PC-3 (cell line): ENCODE measurements around the gene AP3S2. TPM values are rescaled to one million over a fixed set of nuclear protein-coding genes. Genes with fewer than 3 reads are reported as not detected.
A peak's percentile ranks its signal among the peaks of the same experiment; 100 is the strongest.

Source experiments
- ATAC-seq: fragments of 200-7000 bp; cut with Tn5 transposase; 2 replicates; pipeline ENCODE4 v1.9.1; 2020; ENCODE audit warnings: mild to moderate bottlenecking, moderate library complexity
- BruUV-seq: library from RNA; stranded (reverse); fragments of 400-500 nt; replicated peaks from 2 replicates; lab custom pipeline; 2021; lab: Mats Ljungman, UMichigan
- CTCF ChIA-PET: fragments of 300-600 bp; sonication (Branson Sonifier 250); formaldehyde crosslinking; loops from one replicate; lab custom pipeline; 2022; ENCODE audit warnings: antibody characterized with exemption; lab: Charles Lee
- POLR2A ChIA-PET: fragments of 300-600 bp; sonication (Branson Sonifier 250); formaldehyde crosslinking; loops from one replicate; lab custom pipeline; 2022; ENCODE audit warnings: antibody characterized with exemption; ENCODE audit not compliant: unreplicated experiment; lab: Charles Lee
- DNase-seq: peaks from one replicate; pipeline ENCODE4 v3.0.0-alpha.2; 2015
- H2AFZ ChIP-seq: fragments of 300-600 bp; sonication (generic); 2 replicates; pipeline ENCODE4 v1.6.0; 2016; ENCODE audit warnings: antibody characterized with exemption, low read length
- H3F3A ChIP-seq: fragments of 300-600 bp; sonication (generic); one replicate; pipeline ENCODE4 v1.6.0; 2017; ENCODE audit warnings: antibody characterized with exemption, low read length, control low read depth, mild to moderate bottlenecking; ENCODE audit not compliant: unreplicated experiment
- H3K27ac ChIP-seq: fragments of 300-600 bp; sonication (generic); 2 replicates; pipeline ENCODE4 v1.5.1; 2016; ENCODE audit warnings: mild to moderate bottlenecking, low read length
- H3K27me3 ChIP-seq: fragments of 300-600 bp; sonication (generic); 2 replicates; pipeline ENCODE4 v1.6.1; 2016; ENCODE audit warnings: low read length, mixed read lengths
- H3K36me3 ChIP-seq: fragments of 300-600 bp; sonication (generic); 2 replicates; pipeline ENCODE4 v1.6.1; 2016; ENCODE audit warnings: low read depth, mixed run types, low read length, mixed read lengths
- H3K4me1 ChIP-seq: fragments of 300-600 bp; sonication (generic); 2 replicates; pipeline ENCODE4 v1.5.1; 2016; ENCODE audit warnings: low read length; ENCODE audit not compliant: insufficient read depth
- H3K4me2 ChIP-seq: fragments of 300-600 bp; sonication (generic); 2 replicates; pipeline ENCODE4 v1.6.0; 2016; ENCODE audit warnings: low read length
- H3K4me3 ChIP-seq: fragments of 300-600 bp; sonication (generic); 2 replicates; pipeline ENCODE4 v1.5.1; 2016; ENCODE audit warnings: mild to moderate bottlenecking, low read length, mixed read lengths
- H3K79me2 ChIP-seq: fragments of 300-600 bp; sonication (generic); 2 replicates; pipeline ENCODE4 v1.6.1; 2017; ENCODE audit warnings: low read length, mixed read lengths
- H3K9ac ChIP-seq: fragments of 300-600 bp; sonication (generic); 2 replicates; pipeline ENCODE4 v1.6.0; 2016; ENCODE audit warnings: mild to moderate bottlenecking, low read length
- H3K9me2 ChIP-seq: fragments of 300-600 bp; sonication (generic); replicated peaks from 2 replicates; pipeline ENCODE4 v1.6.1; 2016; ENCODE audit warnings: mixed run types, low read length, mixed read lengths
- H3K9me3 ChIP-seq: fragments of 300-600 bp; sonication (generic); 2 replicates; pipeline ENCODE4 v1.6.1; 2016; ENCODE audit warnings: low read length, mixed read lengths
- H4K20me1 ChIP-seq: fragments of 300-600 bp; sonication (generic); 2 replicates; pipeline ENCODE4 v1.6.1; 2016; ENCODE audit warnings: low read length, mixed read lengths
- CTCF ChIP-seq: fragments of 300-600 bp; sonication (generic); conservative IDR thresholded peaks from 2 replicates; pipeline ENCODE4 v1.5.1; 2017; ENCODE audit warnings: antibody characterized with exemption, low read depth, mild to moderate bottlenecking, low read length
- EZH2 ChIP-seq: fragments of 300-600 bp; sonication (generic); IDR thresholded peaks from one replicate; pipeline ENCODE4 v1.6.1; 2017; ENCODE audit warnings: antibody characterized with exemption, mild to moderate bottlenecking, low read length; ENCODE audit not compliant: unreplicated experiment
- EZH2phosphoT487 ChIP-seq: fragments of 300-600 bp; sonication (generic); IDR thresholded peaks from 2 replicates; pipeline ENCODE4 v1.6.1; 2018; ENCODE audit warnings: mild to moderate bottlenecking, antibody characterized with exemption, low read length, borderline replicate concordance
- intact Hi-C: fragments of 100-400 bp; cut with micrococcal nuclease; formaldehyde crosslinking; loops from 2 replicates; pipeline ENCODE4 v1.9.0; 2023
- total RNA-seq: library from RNA; depleted of rRNA; stranded (reverse); fragments of >200 nt; gene quantifications from 2 replicates; pipeline ENCODE4 v1.2.3, GENCODE V29; 2014

The AP3S2 gene
- total RNA-seq, 1 experiment from 2014 or later = 18.8 TPM

GRCh38 chr15:89818287-89818686, 75.5 kb downstream of the AP3S2 start:
- peak overlapping the region; percentile 19; the same call in 1 of the 2 replicates for H3K9ac ChIP-seq
- no peak overlapping the region for H2AFZ ChIP-seq
- no peak for DNase-seq
- BruUV-seq = no TSS peak
- H3K27ac ChIP-seq = peak overlapping the region; percentile 92
- TF ChIP-seq CTCF (no peak), EZH2phosphoT487 (no peak), EZH2 (no peak)
- H4K20me1 ChIP-seq = no peaks in the 10 kb centered on the region
- ChIA-PET POLR2A (no interaction called here), CTCF (no interaction called here)
- H3K4me3 ChIP-seq = no peak overlapping the region
- no peaks in the 10 kb centered on the region for H3K9me3 ChIP-seq
- H3K27me3 ChIP-seq = no peaks in the 10 kb centered on the region
- peak overlapping the region; percentile 50; the same call in 1 of the 2 replicates for H3K4me2 ChIP-seq
- H3F3A ChIP-seq = peaks cover 15% of the 10 kb centered on the region
- no peaks in the 10 kb centered on the region for H3K9me2 ChIP-seq
- no peak for ATAC-seq
- no peaks in the 10 kb centered on the region for H3K36me3 ChIP-seq
- H3K4me1 ChIP-seq = peaks cover 59% of the 10 kb centered on the region
- H3K79me2 ChIP-seq = peaks cover 17% of the 10 kb centered on the region
- intact Hi-C loops = no loop called here

DNA sequence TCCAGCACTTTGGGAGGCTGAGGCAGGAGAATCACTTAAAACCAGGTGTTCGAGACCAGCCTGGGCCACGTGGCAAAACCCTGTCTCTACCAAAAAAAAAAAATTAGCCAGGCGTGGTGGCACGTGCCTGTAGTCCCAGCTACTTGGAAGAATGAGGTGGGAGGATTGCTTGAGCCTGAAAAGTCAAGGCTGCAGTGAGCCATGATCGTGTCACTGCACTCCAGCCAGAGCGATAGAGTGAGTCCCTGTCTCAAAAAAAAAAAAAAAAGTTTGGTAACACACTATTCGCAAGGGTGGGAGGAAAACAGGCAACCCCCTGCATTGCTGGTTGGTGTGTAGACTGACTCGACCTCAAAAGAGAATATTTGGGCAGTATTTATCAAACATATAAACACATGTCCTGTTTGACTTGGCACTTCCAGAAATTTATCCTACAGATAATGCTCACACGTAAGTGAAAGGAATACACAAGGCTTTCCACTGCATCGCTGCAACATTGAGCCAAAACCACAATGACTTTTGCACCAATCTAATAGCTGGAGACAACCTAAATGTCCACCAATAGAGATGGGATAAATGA, 76.0 kb downstream of the AP3S2 start:
- Histone ChIP-seq H3K36me3 (no peaks in the 10 kb centered on the region), H3K27me3 (no peaks in the 10 kb centered on the region), H3K4me1 (peaks cover 59% of the 10 kb centered on the region), H3K9me2 (no peaks in the 10 kb centered on the region), H2AFZ (no peak overlapping the region; the same call in 1 of the 2 replicates), H3K4me2 (peak overlapping the region; percentile 50; the same call in 1 of the 2 replicates), H3K9ac (peak overlapping the region; percentile 64), H3K9me3 (no peaks in the 10 kb centered on the region), H3F3A (peaks cover 15% of the 10 kb centered on the region), H4K20me1 (no peaks in the 10 kb centered on the region), H3K27ac (peak overlapping the region; percentile 92), H3K79me2 (peaks cover 22% of the 10 kb centered on the region), H3K4me3 (no peak overlapping the region)
- CTCF ChIA-PET = no interaction called here
- ATAC-seq (peak; percentile 4), DNase-seq (peak; percentile 88)
- TF ChIP-seq EZH2 = no peak
- no peak for TF ChIP-seq CTCF
- TF ChIP-seq EZH2phosphoT487 = no peak
- intact Hi-C loops = no loop called here
- POLR2A ChIA-PET = no interaction called here
- BruUV-seq = no TSS peak

DNA sequence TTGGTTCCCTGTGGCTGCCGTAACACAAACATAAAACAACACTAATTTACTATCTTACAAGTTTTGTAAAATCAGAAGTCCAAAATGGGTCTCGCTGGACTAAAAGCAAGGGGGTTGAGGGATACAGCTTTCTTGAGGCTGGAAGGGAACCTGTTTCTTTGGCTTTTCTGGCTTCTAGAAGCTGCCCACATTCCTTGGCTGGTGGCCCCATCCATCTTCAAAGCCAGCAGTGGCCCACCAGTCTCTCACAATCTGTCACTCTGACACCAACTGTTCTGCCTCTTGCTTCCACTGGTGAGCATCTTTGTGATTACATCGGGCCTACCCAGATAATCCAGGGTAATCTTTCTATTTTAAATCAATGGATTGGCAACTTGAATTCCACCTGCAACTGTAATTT, 78.0 kb downstream of the AP3S2 start:
- Histone ChIP-seq H3K4me2 (no peak overlapping the region), H3K27ac (no peak overlapping the region), H3K9me3 (no peaks in the 10 kb centered on the region), H3K9me2 (no peaks in the 10 kb centered on the region), H3F3A (peaks cover under 1% of the 10 kb centered on the region), H2AFZ (no peak overlapping the region), H3K4me3 (no peak overlapping the region), H3K4me1 (peaks cover 47% of the 10 kb centered on the region), H3K27me3 (no peaks in the 10 kb centered on the region), H3K36me3 (no peaks in the 10 kb centered on the region), H3K9ac (no peak overlapping the region), H3K79me2 (peaks cover 36% of the 10 kb centered on the region), H4K20me1 (no peaks in the 10 kb centered on the region)
- CTCF ChIA-PET = no interaction called here
- intact Hi-C loops = no loop called here
- TF ChIP-seq EZH2phosphoT487 = no peak
- TF ChIP-seq EZH2 = no peak
- no peak for TF ChIP-seq CTCF
- ATAC-seq (no peak), DNase-seq (no peak)
- BruUV-seq = no TSS peak
- POLR2A ChIA-PET = no interaction called here
